Heart left ventricle (tissue), 16 donors: Measurements from ENCODE around the gene KRTAP5-11. TPM values are rescaled to one million over a fixed set of nuclear protein-coding genes. Genes with fewer than 3 reads are reported as not detected.
"Not testable (repeated sequence)": the region's sequence is repeated elsewhere in the genome, so short reads cannot be mapped to it uniquely, and the experiment has no call there.

Experiments used
- ATAC-seq, 4 donors: fragments of 200-7000 bp; cut with Tn5 transposase; one replicate each; pipeline ENCODE4 v1.9.1; 2020 to 2022; ENCODE audit warnings: moderate library complexity in 4 of 4, mild to moderate bottlenecking in 3 of 4, moderate number of reproducible peaks in 1 of 4
- DNase-seq, 5 donors: peaks; one replicate each; pipeline ENCODE4 v3.0.0-alpha.2; 2020
- H3K27ac ChIP-seq, 12 donors: fragments of 200-600 bp; sonication (generic) in 4 of 12; one replicate each; pipeline versions ENCODE4 v1.5.0 to v1.8.0; 2016 to 2022; ENCODE audit warnings: mild to moderate bottlenecking in 2 of 12
- H3K27me3 ChIP-seq, 9 donors: fragments of 200-600 bp; sonication (generic) in 2 of 9; one replicate each; pipeline versions ENCODE4 v1.5.1 to v1.8.0; 2016 to 2022; ENCODE audit warnings: mild to moderate bottlenecking in 3 of 9
- H3K36me3 ChIP-seq, 9 donors: fragments of 200-600 bp; sonication (generic) in 2 of 9; one replicate each; pipeline versions ENCODE4 v1.5.0 to v1.8.0; 2018 to 2022; ENCODE audit warnings: mild to moderate bottlenecking in 2 of 9
- H3K4me1 ChIP-seq, 12 donors: fragments of 200-600 bp; sonication (generic) in 4 of 12; one replicate each; pipeline versions ENCODE4 v1.5.0 to v1.8.0; 2016 to 2022; ENCODE audit warnings: mild to moderate bottlenecking in 3 of 12
- H3K4me3 ChIP-seq, 12 donors: fragments of 200-600 bp; sonication (generic) in 4 of 12; one replicate each; pipeline versions ENCODE4 v1.5.0 to v1.8.0; 2017 to 2022; ENCODE audit warnings: mild to moderate bottlenecking in 9 of 12, moderate library complexity in 4 of 12
- H3K9me3 ChIP-seq, 12 donors: fragments of 200-600 bp; sonication (generic) in 4 of 12; one replicate each; pipeline versions ENCODE4 v1.5.0 to v1.8.0; 2016 to 2022; ENCODE audit warnings: mild to moderate bottlenecking in 1 of 12
- POLR2A ChIP-seq, 2 donors: fragments of 450-650 bp; IDR thresholded peaks; one replicate each; pipeline ENCODE4 v1.6.1; 2017; ENCODE audit warnings: antibody characterized with exemption in 2 of 2, mild to moderate bottlenecking in 2 of 2, moderate library complexity in 2 of 2
- WGBS, 4 donors: extraction: QIAGEN DNeasy Blood & Tissue Kit in 2 of 4; methylation state at CpG; one replicate each; pipeline versions ENCODE4 v1.1.5 to v1.1.7; 2013 to 2018; 5-methylcytosine and 5-hydroxymethylcytosine counted together
- intact Hi-C, 10 donors: fragments of 100-400 bp; cut with DNase I; formaldehyde crosslinking; loops; one replicate each; pipeline versions ENCODE4 v1.11.1 to v1.14.2; 2022
- polyA plus RNA-seq, 2 donors: library from polyadenylated mRNA; stranded (reverse); fragments of 200-250 nt; gene quantifications; one replicate each; pipeline ENCODE4 v1.2.3, GENCODE V29; 2013
- total RNA-seq, 9 donors: library from RNA; depleted of rRNA in 2 of 9; stranded (reverse); fragments of >200 nt in 2 of 9; fragmentation: NEBNext Ultra II Directional in 3 of 9; extraction: Animal tissue kit (Norgen Biotek cat#: 25700) in 3 of 9; gene quantifications; one replicate each; pipeline versions ENCODE4 v1.1.0 to v1.2.4, GENCODE V29; 2016 to 2023
- TF ChIP-seq, protein P1 (sequence below), 12 donors: fragments of 200-600 bp; sonication (generic) in 4 of 12; IDR thresholded peaks; one replicate each; pipeline versions ENCODE4 v1.5.0 to v1.8.0; 2018 to 2022; ENCODE audit warnings: antibody characterized with exemption in 12 of 12, mild to moderate bottlenecking in 5 of 12
- donor health status: ischemic (EF 13 %, LVEDD 7.1; RV severe dilation, severe dysfunction).
- donor health status: healthy with polysubstance abuse.
- donor health status: DM: no; HTN: yes; CAD: no.
- donor health status: DM: no; HTN: no; CAD: no.
- donor health status: ischemic (EF 25% LVEDD 6.9; RV normal size, moderate dysfunction).
- donor health status: ischemic (EF 25% LVEDD 5.7; RV mildly dilated, moderate dysfunction).
- donor health status: healthy.
- donor health status: DM: yes; HTN: yes; CAD: no.
- donor health status: ischemic (EF 35%, LVEDD 5.7; RV mildly dilated, moderate dysfunction).
- donor health status: nonischemic (EF 11% LVEDD 7.7; RV severe dilation, severe dysfunction).
- donor health status: DM: yes; HTN: yes; CAD: no.
- donor health status: PGD.
- donor health status: ischemic (EF 29% LVEDD 5.4; RV normal size, mild dysfunction).
- donor health status: nonischemic (EF 23%, LVEDD 6.1; RV moderate dilation, normal function).

KRTAP5-11 gene
- total and polyA plus RNA-seq, 11 donors = not detected

DNA sequence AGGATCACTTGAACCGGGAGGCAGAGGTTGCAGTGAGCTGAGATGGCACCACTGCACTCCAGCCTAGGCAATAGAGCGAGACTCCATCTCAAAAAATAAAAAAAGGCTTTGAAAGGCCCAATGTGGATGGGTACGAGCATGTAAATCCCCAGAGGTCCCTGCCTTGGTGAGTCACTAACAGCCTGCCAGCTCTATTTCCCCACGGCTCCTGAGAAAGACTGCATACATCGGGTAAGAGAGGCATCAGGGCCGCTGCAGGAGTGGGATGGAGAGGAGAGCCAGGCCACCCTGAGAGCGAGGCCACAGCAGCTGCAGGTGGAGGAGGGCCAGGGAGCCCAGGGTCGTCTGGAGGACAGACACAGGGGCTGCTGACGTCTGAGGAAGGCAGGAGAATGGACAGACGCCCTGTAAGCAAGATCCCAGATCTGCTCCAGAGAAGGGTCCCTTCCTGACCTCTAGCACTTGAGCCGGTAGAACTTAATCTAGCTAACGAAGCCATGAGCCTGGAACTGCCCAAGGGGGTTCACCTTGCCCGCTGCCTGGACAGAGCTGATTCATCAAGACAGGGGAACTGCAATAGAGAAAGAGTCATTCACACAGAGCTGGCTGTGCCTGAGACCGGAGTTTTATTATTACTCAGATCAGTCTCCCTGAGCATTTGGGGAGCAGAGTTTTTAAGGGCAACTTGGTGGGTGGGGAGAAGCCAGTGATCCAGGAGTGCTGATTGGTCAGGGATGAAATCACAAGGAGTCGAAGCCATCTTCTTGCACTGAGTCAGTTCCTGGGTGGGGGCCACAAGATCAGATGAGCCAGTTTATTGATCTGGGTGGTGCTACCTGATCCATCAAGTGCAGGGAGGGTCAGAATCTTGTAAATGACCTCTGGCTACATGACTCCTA is 39.5 kb downstream of the KRTAP5-11 start:
- no peak overlapping the region for H3K4me3 ChIP-seq
- 58 to 72% (median 68%) methylated on average over 15 of the region's 15 CpGs for WGBS, 4 donors
- TF ChIP-seq, protein P1, sequence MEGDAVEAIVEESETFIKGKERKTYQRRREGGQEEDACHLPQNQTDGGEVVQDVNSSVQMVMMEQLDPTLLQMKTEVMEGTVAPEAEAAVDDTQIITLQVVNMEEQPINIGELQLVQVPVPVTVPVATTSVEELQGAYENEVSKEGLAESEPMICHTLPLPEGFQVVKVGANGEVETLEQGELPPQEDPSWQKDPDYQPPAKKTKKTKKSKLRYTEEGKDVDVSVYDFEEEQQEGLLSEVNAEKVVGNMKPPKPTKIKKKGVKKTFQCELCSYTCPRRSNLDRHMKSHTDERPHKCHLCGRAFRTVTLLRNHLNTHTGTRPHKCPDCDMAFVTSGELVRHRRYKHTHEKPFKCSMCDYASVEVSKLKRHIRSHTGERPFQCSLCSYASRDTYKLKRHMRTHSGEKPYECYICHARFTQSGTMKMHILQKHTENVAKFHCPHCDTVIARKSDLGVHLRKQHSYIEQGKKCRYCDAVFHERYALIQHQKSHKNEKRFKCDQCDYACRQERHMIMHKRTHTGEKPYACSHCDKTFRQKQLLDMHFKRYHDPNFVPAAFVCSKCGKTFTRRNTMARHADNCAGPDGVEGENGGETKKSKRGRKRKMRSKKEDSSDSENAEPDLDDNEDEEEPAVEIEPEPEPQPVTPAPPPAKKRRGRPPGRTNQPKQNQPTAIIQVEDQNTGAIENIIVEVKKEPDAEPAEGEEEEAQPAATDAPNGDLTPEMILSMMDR (IDR thresholded peaks at IDR 0.05) = no peak
- TF ChIP-seq POLR2A (IDR thresholded peaks at IDR 0.05) = no peak
- ATAC-seq = no peak
- no peak for DNase-seq
- intact Hi-C loops = no loop called here
- no peak overlapping the region for H3K27ac ChIP-seq
- peaks cover 0 to 9% (median 0%) of the 10 kb centered on the region in 9 donors for H3K27me3 ChIP-seq
- H3K36me3 ChIP-seq = no peaks in the 10 kb centered on the region
- H3K4me1 ChIP-seq = peaks cover 0 to 3% (median 0%) of the 10 kb centered on the region in 12 donors
- no peaks in the 10 kb centered on the region for H3K9me3 ChIP-seq

DNA sequence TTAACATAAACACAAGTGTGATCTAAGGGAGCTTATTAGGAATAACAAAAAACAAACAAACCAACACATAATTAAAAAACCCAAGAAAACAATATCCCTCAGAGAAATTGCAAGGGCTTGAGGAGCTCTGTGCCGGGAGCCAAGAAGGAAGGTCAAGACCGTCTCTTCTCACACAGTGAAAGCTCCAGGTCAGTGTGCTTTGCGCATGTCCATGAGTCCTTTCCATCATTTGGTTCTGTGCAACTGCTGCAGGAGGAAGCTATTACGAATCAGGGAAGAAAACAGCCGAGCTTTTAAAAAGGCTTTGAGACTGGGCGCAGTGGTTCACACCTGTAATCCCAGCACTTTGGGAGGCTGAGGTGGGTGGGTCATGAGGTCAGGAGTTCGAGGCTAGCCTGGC is 40.3 kb downstream of the KRTAP5-11 start:
- 81 to 93% (median 87%) methylated on average over 7 of the region's 7 CpGs for WGBS, 4 donors
- TF ChIP-seq, protein P1 (IDR thresholded peaks at IDR 0.05) = no peak
- TF ChIP-seq POLR2A (IDR thresholded peaks at IDR 0.05) = no peak
- ATAC-seq = no peak

DNA sequence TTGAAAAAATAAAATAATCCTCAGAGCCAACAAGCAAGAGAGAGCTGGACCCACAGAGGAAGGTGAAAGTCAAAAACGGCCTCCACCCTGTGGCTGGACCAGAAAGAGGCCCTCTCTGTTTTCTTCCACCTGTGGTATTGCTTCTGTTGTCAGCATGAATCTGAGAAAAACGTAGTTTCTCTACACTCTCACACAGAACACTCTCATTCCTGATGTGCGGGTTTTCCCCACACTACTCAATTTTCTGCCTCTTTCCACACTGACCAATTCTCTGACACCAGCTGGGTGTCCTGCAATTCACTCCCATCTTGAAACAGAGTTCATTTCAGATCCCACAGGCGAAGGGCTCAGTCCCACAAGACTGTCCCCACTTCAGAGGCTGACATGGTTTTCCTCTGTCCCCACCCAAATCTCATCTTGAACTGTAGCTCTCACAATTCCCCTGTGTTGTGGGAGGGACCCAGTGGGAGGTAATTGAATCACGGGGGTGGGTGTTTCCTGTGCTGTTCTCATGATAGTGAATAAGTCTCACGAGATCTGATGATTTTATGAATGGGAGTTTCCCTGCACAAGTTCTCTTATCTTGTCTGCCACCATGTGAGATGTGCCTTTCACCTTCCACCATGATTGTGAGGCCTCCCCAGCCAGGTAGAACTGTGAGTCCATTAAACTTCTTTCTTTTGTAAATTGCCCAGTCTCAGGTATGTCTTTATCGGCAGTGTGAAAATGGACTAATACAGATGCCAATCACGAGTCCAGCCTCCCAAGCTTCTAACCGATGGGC is 42.0 kb downstream of the KRTAP5-11 start:
- WGBS, 4 donors = 82 to 89% (median 84%) methylated on average over 9 of the region's 9 CpGs
- H3K27me3 ChIP-seq, H3K9me3 ChIP-seq: not testable (repeated sequence)

More for the DNA sequence above, 40.3 kb downstream of the KRTAP5-11 start:
- no peak for DNase-seq
- H3K4me1 ChIP-seq = no peaks in the 10 kb centered on the region
- no peak overlapping the region for H3K27ac ChIP-seq
- H3K9me3 ChIP-seq = no peaks in the 10 kb centered on the region
- H3K4me3 ChIP-seq = no peak overlapping the region
- intact Hi-C loops = no loop called here
- no peaks in the 10 kb centered on the region for H3K36me3 ChIP-seq
- H3K27me3 ChIP-seq = peaks cover 0 to 4% (median 0%) of the 10 kb centered on the region in 9 donors

DNA sequence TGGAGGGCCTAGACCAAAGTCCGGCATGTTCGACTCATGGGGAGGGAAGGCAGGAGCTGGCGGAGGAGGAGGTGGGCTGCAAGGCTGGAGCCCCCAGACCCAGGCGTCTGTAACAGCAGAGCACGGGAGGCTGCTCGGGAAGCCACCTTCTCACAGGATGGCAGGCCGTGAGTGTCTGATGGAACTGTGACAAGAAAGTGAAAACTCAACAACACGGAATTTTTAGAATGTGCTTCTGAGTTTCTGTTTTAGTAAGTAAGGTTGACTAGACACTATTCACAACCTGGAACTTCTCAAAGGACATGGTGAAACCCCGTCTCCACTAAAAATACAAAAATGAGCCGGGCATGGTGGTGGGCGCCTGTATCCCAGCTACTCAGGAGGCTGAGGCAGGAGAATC is 42.7 kb downstream of the KRTAP5-11 start:
- H3K27me3 ChIP-seq, H3K4me3 ChIP-seq, H3K9me3 ChIP-seq, H3K4me1 ChIP-seq, ATAC-seq, intact Hi-C loops, DNase-seq, H3K36me3 ChIP-seq, H3K27ac ChIP-seq: not testable (repeated sequence)
- 92 to 96% (median 94%) methylated on average over 11 of the region's 11 CpGs for WGBS, 4 donors

More for the DNA sequence above, 42.0 kb downstream of the KRTAP5-11 start:
- H3K4me3 ChIP-seq, H3K27ac ChIP-seq, ATAC-seq, H3K4me1 ChIP-seq, DNase-seq, H3K36me3 ChIP-seq, intact Hi-C loops: not testable (repeated sequence)

DNA sequence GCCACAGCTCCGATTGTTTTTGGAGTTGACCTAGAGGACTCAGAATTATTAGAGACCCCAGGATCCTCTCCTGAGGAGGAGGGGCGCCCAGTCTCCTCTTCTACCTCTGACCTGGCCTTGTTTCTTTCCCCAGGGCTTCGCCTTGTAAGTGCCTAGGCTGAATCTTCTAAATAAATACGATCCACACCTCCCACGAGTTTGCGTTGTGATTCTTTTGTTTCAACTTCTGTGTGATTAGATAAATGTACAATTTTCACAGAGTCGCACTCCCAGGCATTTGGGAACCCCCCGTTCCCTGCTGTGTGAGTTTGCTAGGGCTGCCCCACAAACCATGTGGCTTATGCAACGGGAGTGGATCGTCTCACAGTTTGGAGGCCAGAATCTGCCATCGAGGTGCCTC is 43.7 kb downstream of the KRTAP5-11 start:
- Histone ChIP-seq H3K27me3 (no peaks in the 10 kb centered on the region), H3K4me3 (no peak overlapping the region), H3K9me3 (no peaks in the 10 kb centered on the region), H3K4me1 (no peaks in the 10 kb centered on the region), H3K36me3 (no peaks in the 10 kb centered on the region), H3K27ac (no peak overlapping the region)
- intact Hi-C loops = no loop called here
- 77 to 84% (median 82%) methylated on average over 11 of the region's 11 CpGs for WGBS, 4 donors
- ATAC-seq (no peak), DNase-seq (no peak)
- TF ChIP-seq POLR2A (IDR thresholded peaks at IDR 0.05) = no peak
- TF ChIP-seq, protein P1 (IDR thresholded peaks at IDR 0.05) = no peak
